Omental fat pad (tissue), 4 donors: ENCODE data around the gene KRT72. TPM values are rescaled to one million over a fixed set of nuclear protein-coding genes. Genes with fewer than 3 reads are reported as not detected.

Source experiments
- ATAC-seq: fragments of 150-250 bp; one replicate; pipeline ENCODE4 v1.9.1; 2016; ENCODE audit warnings: mild to moderate bottlenecking, moderate library complexity; ENCODE audit not compliant: low FRiP score
- DNase-seq: peaks from one replicate; pipeline ENCODE4 v3.0.0-alpha.2; 2019; ENCODE audit warnings: low spot score
- CTCF ChIP-seq, 3 donors: fragments of 450-650 bp; IDR thresholded peaks; one replicate each; pipeline ENCODE4 v1.5.1; 2016 to 2017; ENCODE audit warnings: antibody characterized with exemption in 3 of 3, mild to moderate bottlenecking in 3 of 3, moderate library complexity in 2 of 3
- total RNA-seq, 4 donors: library from RNA; depleted of rRNA; stranded (reverse); fragments of >200 nt; gene quantifications; one replicate each; pipeline ENCODE4 v1.1.0, GENCODE V29; 2016

The KRT72 gene
- total RNA-seq, 4 donors from 2014 or later, result 0.31 TPM; not detected in 3

DNA sequence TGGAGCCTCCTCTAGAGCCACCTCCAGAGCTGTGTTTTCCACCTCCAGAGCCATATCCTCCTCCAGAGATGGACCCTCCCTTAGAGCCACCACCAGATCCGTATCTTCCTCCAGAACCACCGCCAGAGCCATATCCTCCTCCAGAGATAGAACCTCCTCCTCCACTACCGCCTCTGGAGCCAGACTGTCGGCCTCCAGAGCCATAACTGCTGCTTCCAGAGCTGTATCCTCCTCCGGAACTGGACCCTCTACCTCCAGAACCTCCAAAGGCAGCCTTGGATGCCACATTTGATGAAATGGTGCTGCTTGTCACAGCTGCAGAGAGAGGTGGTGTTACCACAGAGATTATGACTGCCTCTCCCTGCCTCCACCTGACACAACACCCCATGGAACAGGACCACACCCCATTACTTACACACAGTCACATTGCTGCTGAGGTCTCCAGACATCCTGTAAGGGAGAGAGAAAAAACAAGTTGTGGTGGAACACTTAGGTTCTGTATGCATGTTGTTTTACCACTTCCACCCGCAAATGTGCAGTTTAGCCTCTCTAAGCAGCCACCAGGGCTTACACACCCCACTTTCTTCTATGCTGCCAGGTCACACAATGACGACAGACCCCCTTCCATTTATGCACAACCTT is 44.0 kb upstream of the KRT72 start:
- no peak for DNase-seq
- no peak for ATAC-seq
- TF ChIP-seq CTCF (IDR thresholded peaks at IDR 0.05), result no peak

DNA sequence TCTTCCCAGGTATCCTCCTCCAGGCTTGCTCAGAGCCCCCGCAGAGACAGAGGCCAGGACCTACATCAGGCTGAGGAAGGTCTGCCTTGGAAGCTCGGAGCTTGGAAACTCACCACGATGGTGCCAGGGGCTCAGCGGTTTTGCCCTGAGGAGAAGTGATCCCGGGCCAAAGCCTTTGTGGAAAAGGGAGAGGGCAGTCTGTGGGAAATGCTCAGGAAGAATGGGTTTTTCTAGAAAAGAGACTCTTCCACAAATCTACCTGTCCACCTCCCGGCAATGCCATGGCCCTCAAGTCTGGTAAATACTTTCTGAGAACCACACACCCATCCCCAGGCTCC is 42.8 kb upstream of the KRT72 start:
- TF ChIP-seq CTCF (IDR thresholded peaks at IDR 0.05), result no peak
- no peak for DNase-seq
- no peak for ATAC-seq

GRCh38 chr12:52643233-52644077 is 42.2 kb upstream of the KRT72 start:
- ATAC-seq (no peak), DNase-seq (no peak)
- no peak for TF ChIP-seq CTCF (IDR thresholded peaks at IDR 0.05)

- DNase-seq (no peak), ATAC-seq (no peak)
- TF ChIP-seq CTCF (IDR thresholded peaks at IDR 0.05), result no peak
Measured at GRCh38 chr12:52641468-52641867, 40.2 kb upstream of the KRT72 start.

DNA sequence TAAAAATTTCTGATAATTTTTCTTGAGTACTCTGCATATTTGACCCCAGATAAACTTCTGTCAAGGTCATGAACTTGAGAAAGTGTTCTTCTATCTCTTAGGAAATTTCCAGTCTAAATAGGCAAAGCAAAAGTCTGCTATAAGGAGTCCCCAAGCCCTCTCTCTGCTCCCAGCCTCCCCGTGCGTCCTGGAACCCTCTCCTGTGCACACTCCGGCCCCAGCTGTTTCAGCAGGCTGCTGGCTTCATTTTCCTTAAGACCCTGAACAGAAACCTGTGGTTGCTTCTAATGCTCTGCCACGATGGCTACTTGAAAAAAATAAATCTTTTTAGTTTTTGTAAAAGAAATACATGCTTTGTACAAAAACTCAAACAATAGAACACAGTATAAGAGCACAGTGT is 36.0 kb upstream of the KRT72 start:
- TF ChIP-seq CTCF (IDR thresholded peaks at IDR 0.05), result no peak
- ATAC-seq (no peak), DNase-seq (no peak)

DNA sequence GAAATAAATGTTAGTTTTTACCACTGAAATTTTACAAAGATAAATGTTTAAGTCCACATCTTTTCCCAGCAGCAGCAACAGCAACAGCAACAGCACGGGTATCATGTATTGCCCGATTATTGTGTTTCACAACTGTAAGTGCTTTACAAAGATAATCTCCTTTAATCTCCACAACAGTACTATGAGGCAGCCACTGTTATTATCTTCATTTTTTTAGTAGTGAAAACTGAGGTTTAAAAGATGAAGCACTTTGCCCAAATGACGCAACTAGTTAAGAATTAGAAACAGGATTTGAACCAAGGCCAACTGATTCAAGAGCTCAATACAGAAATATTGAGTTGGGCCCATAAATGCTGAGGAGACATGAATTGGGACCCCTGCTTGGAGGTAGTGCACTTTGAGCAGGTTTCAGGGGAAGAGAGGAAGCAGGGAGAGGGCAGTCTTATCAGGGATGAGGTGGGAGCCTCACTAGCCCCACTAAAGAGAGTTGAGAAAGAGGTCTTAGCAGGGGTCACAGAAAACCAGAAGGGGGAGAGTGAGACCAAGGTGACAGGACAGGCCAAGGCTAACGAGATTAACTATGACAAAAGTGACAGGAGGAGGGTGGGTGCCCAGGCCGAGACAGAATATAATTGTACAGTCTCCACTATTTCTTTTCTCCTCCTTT is 35.5 kb upstream of the KRT72 start:
- no peak for ATAC-seq
- no peak for DNase-seq
- no peak for TF ChIP-seq CTCF (IDR thresholded peaks at IDR 0.05)
